A549 (cell line): ENCODE measurements around the gene DACT2.

ENCODE experiments used
- CTCF ChIP-seq: fragments of >200 bp; sonication (Bioruptor Twin); formaldehyde crosslinking; IDR thresholded peaks from 3 replicates; pipeline ENCODE4 v1.5.1; 2016
- ELK1 ChIP-seq: fragments of 150-350 bp; IDR thresholded peaks from 2 replicates; pipeline ENCODE4 v1.6.1; 2014; ENCODE audit warnings: low read depth, mild to moderate bottlenecking, low read length
- GATA3 ChIP-seq: IDR thresholded peaks from 2 replicates; pipeline ENCODE4 v1.6.1; 2012; ENCODE audit warnings: borderline replicate concordance
- HDAC2 ChIP-seq: fragments of 200-600 bp; sonication (generic); IDR thresholded peaks from 2 replicates; pipeline ENCODE4 v1.6.1; 2016
- KDM1A ChIP-seq: fragments of 200-600 bp; sonication (generic); IDR thresholded peaks from 2 replicates; pipeline ENCODE4 v1.6.1; 2016; ENCODE audit warnings: low read depth, mild to moderate bottlenecking
- MAFK ChIP-seq: fragments of 450-650 bp; IDR thresholded peaks from 2 replicates; pipeline ENCODE4 v1.6.1; 2014; ENCODE audit not compliant: partially characterized antibody
- POLR2A ChIP-seq: IDR thresholded peaks from 2 replicates; pipeline ENCODE4 v1.6.1; 2012; ENCODE audit warnings: mild to moderate bottlenecking, low read length

DNA sequence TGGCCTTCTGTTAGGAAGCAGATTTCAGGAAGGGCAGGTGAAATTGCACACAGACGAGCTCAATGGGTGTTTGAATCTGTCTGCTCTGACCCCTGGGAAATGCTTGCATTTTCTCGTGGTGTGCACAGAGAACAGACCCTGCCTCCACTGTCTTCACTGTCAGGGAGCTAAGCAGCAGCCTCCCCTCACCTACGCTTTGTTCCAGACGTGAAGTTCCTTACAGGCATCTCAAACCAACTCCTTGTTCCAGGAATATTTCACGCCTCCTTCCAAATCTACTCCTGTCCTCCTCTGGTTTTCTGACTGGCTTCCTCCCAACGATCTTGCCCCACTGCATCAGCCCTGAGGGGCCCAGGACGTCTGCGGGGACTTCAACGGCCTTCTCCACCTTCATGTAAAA is 13.7 kb downstream of the DACT2 start:
- TF ChIP-seq CTCF: no peak
- TF ChIP-seq GATA3: no peak
- TF ChIP-seq POLR2A: no peak
- TF ChIP-seq MAFK: no peak
- no peak for TF ChIP-seq HDAC2
- TF ChIP-seq KDM1A: no peak
- TF ChIP-seq ELK1: no peak
